ENCODE results near the gene NHERF1. TPM values are rescaled to one million over a fixed set of nuclear protein-coding genes. Genes with fewer than 3 reads are reported as not detected.

NHERF1 gene
- total RNA-seq, 4 donors from 2014 or later, result 21.1 to 53.8 (median 42.0) TPM

DNA sequence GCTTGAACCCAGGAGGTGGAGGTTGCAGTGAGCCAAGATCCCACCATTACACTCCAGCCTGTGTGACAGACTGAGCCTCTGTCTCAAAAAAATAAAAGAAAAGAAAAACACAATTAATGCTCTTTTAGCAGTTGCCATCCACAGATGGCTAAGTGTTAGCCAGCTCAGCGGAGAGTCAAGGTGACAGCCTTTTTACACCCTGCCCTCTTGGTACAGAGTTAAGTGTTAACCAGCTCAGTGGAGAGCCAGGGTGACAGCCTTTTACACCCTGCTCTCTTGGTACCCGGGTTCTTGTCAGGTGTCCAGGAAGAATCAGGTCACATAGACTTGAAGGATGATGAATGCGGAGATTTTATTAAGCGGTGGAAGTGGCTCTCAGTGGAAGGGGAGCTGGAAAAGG is 27.9 kb upstream of the NHERF1 start:
- Histone ChIP-seq H3K9me3 (no peaks in the 10 kb centered on the region), H3K4me1 (no peaks in the 10 kb centered on the region), H3K36me3 (no peaks in the 10 kb centered on the region), H3K27ac (no peak overlapping the region), H3K27me3 (no peaks in the 10 kb centered on the region), H3K4me3 (no peak overlapping the region)
- no peak for DNase-seq (ENCODE audit: low spot score in 2 of 2)
- WGBS, result 89% methylated on average over 4 of the region's 4 CpGs
- TF ChIP-seq, protein P1, sequence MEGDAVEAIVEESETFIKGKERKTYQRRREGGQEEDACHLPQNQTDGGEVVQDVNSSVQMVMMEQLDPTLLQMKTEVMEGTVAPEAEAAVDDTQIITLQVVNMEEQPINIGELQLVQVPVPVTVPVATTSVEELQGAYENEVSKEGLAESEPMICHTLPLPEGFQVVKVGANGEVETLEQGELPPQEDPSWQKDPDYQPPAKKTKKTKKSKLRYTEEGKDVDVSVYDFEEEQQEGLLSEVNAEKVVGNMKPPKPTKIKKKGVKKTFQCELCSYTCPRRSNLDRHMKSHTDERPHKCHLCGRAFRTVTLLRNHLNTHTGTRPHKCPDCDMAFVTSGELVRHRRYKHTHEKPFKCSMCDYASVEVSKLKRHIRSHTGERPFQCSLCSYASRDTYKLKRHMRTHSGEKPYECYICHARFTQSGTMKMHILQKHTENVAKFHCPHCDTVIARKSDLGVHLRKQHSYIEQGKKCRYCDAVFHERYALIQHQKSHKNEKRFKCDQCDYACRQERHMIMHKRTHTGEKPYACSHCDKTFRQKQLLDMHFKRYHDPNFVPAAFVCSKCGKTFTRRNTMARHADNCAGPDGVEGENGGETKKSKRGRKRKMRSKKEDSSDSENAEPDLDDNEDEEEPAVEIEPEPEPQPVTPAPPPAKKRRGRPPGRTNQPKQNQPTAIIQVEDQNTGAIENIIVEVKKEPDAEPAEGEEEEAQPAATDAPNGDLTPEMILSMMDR (IDR thresholded peaks at IDR 0.05), result no peak
- TF ChIP-seq EP300 (IDR thresholded peaks at IDR 0.05) (no peak), POLR2A (IDR thresholded peaks at IDR 0.05) (no peak), POLR2AphosphoS5 (IDR thresholded peaks at IDR 0.05) (no peak)

DNA sequence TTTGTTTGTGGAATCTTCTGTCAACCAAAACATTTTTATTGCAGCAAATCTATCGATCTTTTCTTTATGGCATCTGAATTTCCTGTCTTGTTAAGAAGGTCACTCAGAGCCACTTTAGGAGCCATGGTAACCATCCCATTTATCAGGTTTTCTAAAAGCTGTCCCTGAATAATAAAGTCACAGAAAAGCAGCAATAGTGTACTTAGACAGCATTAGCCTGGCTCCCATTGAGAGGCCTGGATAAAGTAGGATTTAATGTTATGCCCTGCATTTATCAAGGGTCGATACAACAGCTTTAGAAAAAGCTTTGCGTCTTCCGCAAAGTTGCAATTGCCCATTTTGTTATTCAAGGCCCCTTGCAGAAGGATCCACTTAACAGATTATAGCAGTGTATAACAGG is 25.6 kb upstream of the NHERF1 start:
- no peak for DNase-seq (ENCODE audit: low spot score in 2 of 2)
- WGBS, result 92% methylated on average over 4 of the region's 4 CpGs
- TF ChIP-seq EP300 (IDR thresholded peaks at IDR 0.05) (no peak), POLR2AphosphoS5 (IDR thresholded peaks at IDR 0.05) (no peak), POLR2A (IDR thresholded peaks at IDR 0.05) (no peak)
- TF ChIP-seq, protein P1 (IDR thresholded peaks at IDR 0.05), result no peak
- no peaks in the 10 kb centered on the region for H3K4me1 ChIP-seq
- no peaks in the 10 kb centered on the region for H3K27me3 ChIP-seq
- no peaks in the 10 kb centered on the region for H3K9me3 ChIP-seq
- H3K36me3 ChIP-seq, result no peaks in the 10 kb centered on the region
- no peak overlapping the region for H3K4me3 ChIP-seq
- no peak overlapping the region for H3K27ac ChIP-seq

DNA sequence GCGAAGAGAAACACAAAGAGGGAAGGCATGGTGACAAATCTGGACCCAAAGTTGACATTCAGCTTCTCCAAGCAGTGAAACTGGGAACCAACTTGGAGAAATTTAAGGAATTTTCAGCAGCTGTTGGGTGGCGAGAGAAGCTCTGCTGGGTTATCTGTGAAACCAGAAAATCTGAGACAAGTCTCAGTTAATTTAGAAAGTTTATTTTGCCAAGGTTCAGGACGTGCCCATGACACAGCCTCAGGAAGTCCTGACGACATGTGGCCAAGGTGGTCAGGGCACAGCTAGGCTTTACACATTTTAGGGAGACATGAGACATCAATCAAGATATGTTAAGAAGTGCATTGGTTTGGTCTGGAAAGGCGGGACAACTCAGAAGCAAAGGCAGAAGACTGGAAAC is 24.5 kb upstream of the NHERF1 start:
- H3K4me1 ChIP-seq, result no peaks in the 10 kb centered on the region
- no peak overlapping the region for H3K4me3 ChIP-seq
- no peaks in the 10 kb centered on the region for H3K27me3 ChIP-seq
- H3K27ac ChIP-seq, result no peak overlapping the region
- no peaks in the 10 kb centered on the region for H3K9me3 ChIP-seq
- TF ChIP-seq EP300 (IDR thresholded peaks at IDR 0.05) (no peak), POLR2AphosphoS5 (IDR thresholded peaks at IDR 0.05) (no peak), POLR2A (IDR thresholded peaks at IDR 0.05) (no peak)
- TF ChIP-seq, protein P1 (IDR thresholded peaks at IDR 0.05), result no peak
- no peaks in the 10 kb centered on the region for H3K36me3 ChIP-seq
- DNase-seq (ENCODE audit: low spot score in 2 of 2), result no peak
- 76% methylated on average over 5 of the region's 5 CpGs for WGBS

DNA sequence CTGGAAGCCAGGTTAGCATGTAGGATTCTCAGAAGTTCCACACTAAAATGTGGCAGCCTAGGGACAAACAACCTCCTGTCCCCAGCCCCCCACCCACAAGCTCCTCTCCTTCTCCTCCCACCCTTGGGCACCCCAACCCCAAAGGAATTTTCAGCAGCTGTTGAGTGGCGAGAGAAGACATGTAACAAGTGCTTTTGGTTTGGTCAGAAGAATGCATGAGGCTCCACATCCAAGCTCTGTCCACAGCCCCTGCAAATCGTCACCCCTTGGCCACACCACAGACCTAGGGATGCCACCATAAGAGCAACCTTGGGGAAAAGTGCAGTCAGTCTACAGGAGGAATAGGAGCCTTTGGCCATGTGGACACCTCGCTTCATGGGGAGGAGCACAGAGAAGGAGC is 23.3 kb upstream of the NHERF1 start:
- 85% methylated on average over 3 of the region's 3 CpGs for WGBS
- Histone ChIP-seq H3K27me3 (no peaks in the 10 kb centered on the region), H3K4me3 (no peak overlapping the region), H3K36me3 (no peaks in the 10 kb centered on the region), H3K4me1 (no peaks in the 10 kb centered on the region), H3K27ac (no peak overlapping the region), H3K9me3 (no peaks in the 10 kb centered on the region)
- DNase-seq (ENCODE audit: low spot score in 2 of 2), result no peak
- no peak for TF ChIP-seq POLR2A (IDR thresholded peaks at IDR 0.05)
- no peak for TF ChIP-seq POLR2AphosphoS5 (IDR thresholded peaks at IDR 0.05)
- TF ChIP-seq EP300 (IDR thresholded peaks at IDR 0.05), result no peak
- TF ChIP-seq, protein P1 (IDR thresholded peaks at IDR 0.05), result no peak

DNA sequence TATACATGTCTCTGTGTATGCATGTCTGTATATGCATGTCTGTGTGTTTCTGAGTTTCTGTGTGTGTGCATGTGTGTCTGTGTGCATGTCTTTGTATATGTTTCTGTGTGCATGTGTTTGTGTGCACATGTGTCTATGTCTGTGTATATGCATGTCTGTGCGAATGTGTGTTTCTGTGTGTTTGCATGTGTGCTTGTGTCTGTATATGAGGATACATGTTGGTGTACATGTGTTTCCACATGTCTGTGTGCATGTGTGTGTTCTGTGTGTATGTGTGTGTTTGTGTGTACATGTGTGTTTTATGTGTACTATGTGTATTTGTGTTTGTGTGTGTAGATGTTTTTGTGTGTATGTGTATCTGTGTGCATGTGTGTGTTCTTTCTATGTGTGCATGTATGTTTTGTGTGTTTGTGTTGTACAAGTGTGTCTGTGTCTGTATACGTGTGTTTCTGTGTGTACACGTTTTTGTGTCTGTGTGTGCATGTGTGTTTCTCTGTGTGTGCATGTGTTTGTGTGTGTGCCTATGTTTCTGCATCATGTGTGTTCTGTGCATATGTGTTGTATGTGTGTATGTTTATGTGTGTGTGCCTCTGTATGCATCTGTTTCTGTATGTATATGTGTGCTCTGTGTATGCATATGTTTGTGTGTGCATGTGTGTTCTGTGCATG is 20.3 kb upstream of the NHERF1 start:
- Histone ChIP-seq H3K27me3 (peaks cover 8% of the 10 kb centered on the region), H3K4me3 (no peak overlapping the region), H3K4me1 (no peaks in the 10 kb centered on the region), H3K36me3 (no peaks in the 10 kb centered on the region), H3K9me3 (no peaks in the 10 kb centered on the region), H3K27ac (no peak overlapping the region)
- 93% methylated on average over 3 of the region's 3 CpGs for WGBS
- DNase-seq (ENCODE audit: low spot score in 2 of 2), result no peak
- TF ChIP-seq POLR2A (IDR thresholded peaks at IDR 0.05), result no peak
- no peak for TF ChIP-seq POLR2AphosphoS5 (IDR thresholded peaks at IDR 0.05)
- TF ChIP-seq EP300 (IDR thresholded peaks at IDR 0.05), result no peak
- TF ChIP-seq, protein P1 (IDR thresholded peaks at IDR 0.05), result no peak

Measured in suprapubic skin (tissue), 4 donors.